ENCODE data around the gene PASK. TPM values are rescaled to one million over a fixed set of nuclear protein-coding genes. Genes with fewer than 3 reads are reported as not detected.

Gene PASK
- total RNA-seq, 1 experiment from 2014 or later: 45.8 TPM

GRCh38 chr2:241081190-241081642 is 68.1 kb downstream of the PASK start:
- Histone ChIP-seq H3K36me3 (ENCODE audit: control insufficient read depth in 1 of 2, insufficient read depth in 2 of 2, low read length in 2 of 2) (peaks cover 0 to under 1% of the 10 kb centered on the region in 2 experiments; a peak in 1 of 4 replicates), H3K9me3 (ENCODE audit: control insufficient read depth in 1 of 2, insufficient read depth in 1 of 2, low read depth in 1 of 2, low read length in 2 of 2) (no peaks in the 10 kb centered on the region), H4K20me1 (ENCODE audit: insufficient read depth) (no peaks in the 10 kb centered on the region), H3K27ac (ENCODE audit: low read depth, low read length) (no peak overlapping the region), H3K9me2 (ENCODE audit: insufficient read depth) (no peaks in the 10 kb centered on the region), H3K27me3 (ENCODE audit: insufficient read depth, low read length) (no peaks in the 10 kb centered on the region), H3K4me1 (ENCODE audit: control insufficient read depth in 1 of 2, insufficient read depth in 2 of 2, low read length in 2 of 2) (no peaks in the 10 kb centered on the region), H3K79me2 (ENCODE audit: insufficient read depth, low read length) (no peaks in the 10 kb centered on the region), H3K9ac (ENCODE audit: low read length) (no peak overlapping the region), H3K4me3 (replicated peaks in 1 of 2; ENCODE audit: low read depth in 1 of 2, low read length in 2 of 2) (no peak overlapping the region), H2AFZ (ENCODE audit: low read depth, low read length, poor library complexity, severe bottlenecking) (no peak overlapping the region), H3K4me2 (ENCODE audit: low read length) (no peak overlapping the region)
- CTCF ChIA-PET: no interaction called here
- no TSS peak for BruUV-seq (replicated peaks)
- ATAC-seq: no peak
- POLR2A ChIA-PET: no interaction called here
- RAD21 ChIA-PET (ENCODE audit: low non-redundant PET in 1 of 2, low total read pairs in 2 of 2, uncharacterized antibody in 2 of 2, unreplicated experiment in 2 of 2): no interaction called here
- TF ChIP-seq SIN3A (IDR thresholded peaks at IDR 0.05; ENCODE audit: low read depth) (no peak), TCF7L2 (IDR thresholded peaks at IDR 0.05; ENCODE audit: borderline replicate concordance, extremely low read depth, insufficient read depth, insufficient read length) (no peak), FOSL1 (IDR thresholded peaks at IDR 0.05; ENCODE audit: low read depth) (no peak), ZNF274 (IDR thresholded peaks at IDR 0.05; ENCODE audit: low read depth, low read length) (no peak), POLR2AphosphoS5 (IDR thresholded peaks at IDR 0.05; ENCODE audit: low read depth, low read length) (no peak), MAX (IDR thresholded peaks at IDR 0.05) (no peak), ELF1 (IDR thresholded peaks at IDR 0.05; ENCODE audit: borderline replicate concordance, low read depth) (no peak), YY1 (IDR thresholded peaks at IDR 0.05; ENCODE audit: extremely low read depth, insufficient replicate concordance, low read depth, low read length) (no peak), POLR2A (IDR thresholded peaks at IDR 0.05; ENCODE audit: borderline replicate concordance, extremely low read depth, insufficient read depth, insufficient read length) (no peak), SP1 (IDR thresholded peaks at IDR 0.05; ENCODE audit: low read depth) (no peak), REST (IDR thresholded peaks at IDR 0.05; ENCODE audit: low read depth) (no peak), RAD21 (IDR thresholded peaks at IDR 0.05; ENCODE audit: low read depth) (no peak), ATF3 (IDR thresholded peaks at IDR 0.05) (no peak), EZH2 (IDR thresholded peaks at IDR 0.05) (no peak), JUND (IDR thresholded peaks at IDR 0.05) (no peak), EZH2phosphoT487 (IDR thresholded peaks at IDR 0.05; ENCODE audit: borderline replicate concordance) (no peak)
- TF ChIP-seq, protein P1, sequence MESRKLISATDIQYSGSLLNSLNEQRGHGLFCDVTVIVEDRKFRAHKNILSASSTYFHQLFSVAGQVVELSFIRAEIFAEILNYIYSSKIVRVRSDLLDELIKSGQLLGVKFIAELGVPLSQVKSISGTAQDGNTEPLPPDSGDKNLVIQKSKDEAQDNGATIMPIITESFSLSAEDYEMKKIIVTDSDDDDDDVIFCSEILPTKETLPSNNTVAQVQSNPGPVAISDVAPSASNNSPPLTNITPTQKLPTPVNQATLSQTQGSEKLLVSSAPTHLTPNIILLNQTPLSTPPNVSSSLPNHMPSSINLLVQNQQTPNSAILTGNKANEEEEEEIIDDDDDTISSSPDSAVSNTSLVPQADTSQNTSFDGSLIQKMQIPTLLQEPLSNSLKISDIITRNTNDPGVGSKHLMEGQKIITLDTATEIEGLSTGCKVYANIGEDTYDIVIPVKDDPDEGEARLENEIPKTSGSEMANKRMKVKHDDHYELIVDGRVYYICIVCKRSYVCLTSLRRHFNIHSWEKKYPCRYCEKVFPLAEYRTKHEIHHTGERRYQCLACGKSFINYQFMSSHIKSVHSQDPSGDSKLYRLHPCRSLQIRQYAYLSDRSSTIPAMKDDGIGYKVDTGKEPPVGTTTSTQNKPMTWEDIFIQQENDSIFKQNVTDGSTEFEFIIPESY (IDR thresholded peaks at IDR 0.05; ENCODE audit: extremely low read depth, insufficient replicate concordance, low read length): no peak
- TF ChIP-seq, protein P2, sequence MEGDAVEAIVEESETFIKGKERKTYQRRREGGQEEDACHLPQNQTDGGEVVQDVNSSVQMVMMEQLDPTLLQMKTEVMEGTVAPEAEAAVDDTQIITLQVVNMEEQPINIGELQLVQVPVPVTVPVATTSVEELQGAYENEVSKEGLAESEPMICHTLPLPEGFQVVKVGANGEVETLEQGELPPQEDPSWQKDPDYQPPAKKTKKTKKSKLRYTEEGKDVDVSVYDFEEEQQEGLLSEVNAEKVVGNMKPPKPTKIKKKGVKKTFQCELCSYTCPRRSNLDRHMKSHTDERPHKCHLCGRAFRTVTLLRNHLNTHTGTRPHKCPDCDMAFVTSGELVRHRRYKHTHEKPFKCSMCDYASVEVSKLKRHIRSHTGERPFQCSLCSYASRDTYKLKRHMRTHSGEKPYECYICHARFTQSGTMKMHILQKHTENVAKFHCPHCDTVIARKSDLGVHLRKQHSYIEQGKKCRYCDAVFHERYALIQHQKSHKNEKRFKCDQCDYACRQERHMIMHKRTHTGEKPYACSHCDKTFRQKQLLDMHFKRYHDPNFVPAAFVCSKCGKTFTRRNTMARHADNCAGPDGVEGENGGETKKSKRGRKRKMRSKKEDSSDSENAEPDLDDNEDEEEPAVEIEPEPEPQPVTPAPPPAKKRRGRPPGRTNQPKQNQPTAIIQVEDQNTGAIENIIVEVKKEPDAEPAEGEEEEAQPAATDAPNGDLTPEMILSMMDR (IDR thresholded peaks at IDR 0.05 in 2 of 3, conservative IDR thresholded peaks at IDR 0.05 in 1 of 3; ENCODE audit: borderline replicate concordance in 1 of 3, insufficient read depth in 1 of 3, low read depth in 2 of 3, low read length in 2 of 3): no peak
- intact Hi-C loops (cut with micrococcal nuclease): no loop called here
- no peak for DNase-seq (ENCODE audit: low read depth, low spot score)

Data from HCT116 (cell line).